ENCODE results near the gene CSMD2.

CSMD2 gene

DNA sequence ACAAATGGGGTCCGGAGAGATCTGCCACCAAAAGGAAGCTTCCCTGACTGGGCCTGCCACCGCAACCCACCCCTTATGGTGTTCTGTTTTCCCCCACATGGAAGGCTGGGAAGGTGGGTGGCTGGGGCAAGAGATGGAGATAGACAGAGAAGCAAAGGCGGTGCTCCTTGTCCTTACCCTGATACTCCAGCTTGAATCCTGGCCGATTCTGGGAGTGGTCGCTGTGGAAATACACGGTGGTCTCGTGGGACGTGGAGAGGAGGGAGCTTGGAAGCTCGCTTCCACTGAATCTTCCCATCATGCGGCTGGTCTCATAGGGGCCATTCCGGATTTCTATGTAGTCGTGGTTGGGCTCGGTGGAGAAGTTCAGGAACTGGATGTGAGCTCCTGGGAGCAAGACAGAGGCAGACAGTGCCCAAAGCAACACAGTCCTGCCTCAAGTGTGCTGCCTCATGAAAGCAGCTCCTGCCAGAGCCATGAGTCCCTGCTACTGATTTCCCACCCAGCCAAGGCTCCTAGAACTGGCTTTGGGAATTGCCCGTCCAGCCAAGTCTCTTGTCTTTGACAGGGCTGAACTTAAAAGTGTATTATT is 554.1 kb downstream of the CSMD2 start:
- no peak overlapping the region for H3K27ac ChIP-seq (ENCODE audit: low read depth, low read length)
- no peaks in the 10 kb centered on the region for H3K36me3 ChIP-seq (ENCODE audit: control insufficient read depth in 5 of 5, insufficient read depth in 5 of 5, low read length in 5 of 5)
- H3K9ac ChIP-seq (ENCODE audit: low read length in 5 of 5), result no peak overlapping the region
- peaks cover 0 to 19% (median 3%) of the 10 kb centered on the region in 5 donors for H3K4me1 ChIP-seq (ENCODE audit: control insufficient read depth in 5 of 5, insufficient read depth in 5 of 5, low read length in 5 of 5)
- peaks cover 0 to 15% (median 14%) of the 10 kb centered on the region in 5 donors for H3K27me3 ChIP-seq (ENCODE audit: control insufficient read depth in 5 of 5, insufficient read depth in 4 of 5, low read length in 5 of 5)
- H3K4me3 ChIP-seq (ENCODE audit: low read depth in 1 of 5, low read length in 5 of 5), result no peak overlapping the region
- H3K9me3 ChIP-seq (ENCODE audit: control insufficient read depth in 5 of 5, low read length in 5 of 5), result no peaks in the 10 kb centered on the region

DNA sequence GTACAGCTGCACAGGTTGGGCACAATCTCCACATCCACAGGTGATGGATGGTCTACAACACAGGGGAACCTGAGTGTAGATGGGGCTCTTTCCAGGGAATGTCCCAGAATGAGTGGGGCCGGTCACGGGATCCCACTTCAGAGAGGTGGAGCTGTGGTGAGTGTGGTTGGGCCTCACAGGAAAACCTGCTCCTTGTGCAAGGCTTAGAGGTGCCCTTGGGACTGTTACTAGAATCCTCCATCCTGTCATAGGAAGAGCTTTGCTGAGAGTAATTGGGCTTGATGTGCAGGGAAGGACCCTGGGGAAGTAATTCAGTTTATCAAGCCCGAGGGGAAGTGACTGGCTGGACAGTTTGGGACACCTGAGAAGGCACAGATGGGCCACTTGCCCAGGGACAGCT is 554.6 kb downstream of the CSMD2 start:
- H3K9ac ChIP-seq (ENCODE audit: low read length in 5 of 5), result no peak overlapping the region
- H3K4me3 ChIP-seq (ENCODE audit: low read depth in 1 of 5, low read length in 5 of 5), result no peak overlapping the region
- H3K4me1 ChIP-seq (ENCODE audit: control insufficient read depth in 5 of 5, insufficient read depth in 5 of 5, low read length in 5 of 5), result peaks cover 0 to 25% (median 3%) of the 10 kb centered on the region in 5 donors
- no peaks in the 10 kb centered on the region for H3K9me3 ChIP-seq (ENCODE audit: control insufficient read depth in 5 of 5, low read length in 5 of 5)
- H3K36me3 ChIP-seq (ENCODE audit: control insufficient read depth in 5 of 5, insufficient read depth in 5 of 5, low read length in 5 of 5), result no peaks in the 10 kb centered on the region
- H3K27ac ChIP-seq (ENCODE audit: low read depth, low read length), result no peak overlapping the region
- H3K27me3 ChIP-seq (ENCODE audit: control insufficient read depth in 5 of 5, insufficient read depth in 4 of 5, low read length in 5 of 5), result peaks cover 0 to 12% (median 10%) of the 10 kb centered on the region in 5 donors

DNA sequence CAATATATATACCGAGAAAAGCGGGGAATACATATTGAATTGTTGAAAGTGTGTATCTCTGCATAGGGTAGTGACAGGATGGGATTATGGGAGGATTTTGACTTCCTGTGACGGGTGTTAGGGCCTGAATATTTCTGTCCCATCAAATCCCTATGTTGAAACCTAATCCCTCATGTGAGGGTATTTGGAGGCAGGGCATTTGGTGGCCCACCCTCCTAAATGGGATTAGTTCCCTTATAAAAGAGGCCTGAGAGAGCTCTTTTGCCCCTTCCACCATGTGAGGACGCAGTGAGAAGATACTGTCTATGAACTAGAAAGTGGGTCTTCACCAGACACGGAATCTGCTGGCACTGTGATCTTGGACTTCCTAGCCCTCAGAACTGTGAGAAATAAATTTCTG is 555.3 kb downstream of the CSMD2 start:
- H3K27ac ChIP-seq (ENCODE audit: low read depth, low read length), result no peak overlapping the region
- peaks cover 0 to 31% (median 3%) of the 10 kb centered on the region in 5 donors for H3K4me1 ChIP-seq (ENCODE audit: control insufficient read depth in 5 of 5, insufficient read depth in 5 of 5, low read length in 5 of 5)
- H3K27me3 ChIP-seq (ENCODE audit: control insufficient read depth in 5 of 5, insufficient read depth in 4 of 5, low read length in 5 of 5), result peaks cover 0 to 10% (median 5%) of the 10 kb centered on the region in 5 donors
- H3K9me3 ChIP-seq (ENCODE audit: control insufficient read depth in 5 of 5, low read length in 5 of 5), result no peaks in the 10 kb centered on the region
- H3K4me3 ChIP-seq (ENCODE audit: low read depth in 1 of 5, low read length in 5 of 5), result no peak overlapping the region
- H3K9ac ChIP-seq (ENCODE audit: low read length in 5 of 5), result no peak overlapping the region
- H3K36me3 ChIP-seq (ENCODE audit: control insufficient read depth in 5 of 5, insufficient read depth in 5 of 5, low read length in 5 of 5), result no peaks in the 10 kb centered on the region

DNA sequence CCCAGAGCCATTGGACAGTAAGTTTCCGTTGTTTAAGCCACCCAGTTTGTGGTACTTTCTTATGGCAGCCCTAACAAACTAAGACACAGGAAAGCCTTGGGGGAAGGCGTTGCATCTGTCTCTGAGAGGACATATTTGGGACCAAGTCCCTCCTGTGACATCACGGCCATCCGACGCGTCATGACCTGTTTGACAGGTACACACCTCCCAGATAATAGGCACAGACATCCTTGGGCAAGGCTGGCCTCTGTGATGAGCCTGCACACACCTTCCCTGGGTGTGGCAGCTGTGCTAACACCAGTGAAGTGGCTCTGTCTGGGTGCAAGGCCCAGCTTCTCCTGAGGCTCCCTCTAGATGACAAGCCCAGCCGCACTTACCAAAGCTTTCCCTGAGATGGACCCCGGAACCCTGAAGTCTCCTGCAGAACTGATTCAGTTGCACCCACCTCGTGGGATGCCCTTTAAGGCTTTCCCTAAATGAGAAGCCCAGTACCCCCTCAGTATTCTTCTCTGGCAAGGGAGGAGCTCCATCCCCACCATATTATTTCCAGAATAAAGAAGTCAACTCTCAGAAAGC is 556.1 kb downstream of the CSMD2 start:
- H3K4me3 ChIP-seq (ENCODE audit: low read depth in 1 of 5, low read length in 5 of 5), result no peak overlapping the region
- no peak overlapping the region for H3K27ac ChIP-seq (ENCODE audit: low read depth, low read length)
- peaks cover 0 to 10% (median 0%) of the 10 kb centered on the region in 5 donors for H3K27me3 ChIP-seq (ENCODE audit: control insufficient read depth in 5 of 5, insufficient read depth in 4 of 5, low read length in 5 of 5)
- H3K9me3 ChIP-seq (ENCODE audit: control insufficient read depth in 5 of 5, low read length in 5 of 5), result no peaks in the 10 kb centered on the region
- H3K9ac ChIP-seq (ENCODE audit: low read length in 5 of 5), result no peak overlapping the region
- no peaks in the 10 kb centered on the region for H3K36me3 ChIP-seq (ENCODE audit: control insufficient read depth in 5 of 5, insufficient read depth in 5 of 5, low read length in 5 of 5)
- H3K4me1 ChIP-seq (ENCODE audit: control insufficient read depth in 5 of 5, insufficient read depth in 5 of 5, low read length in 5 of 5), result peaks cover 0 to 32% (median 3%) of the 10 kb centered on the region in 5 donors

DNA sequence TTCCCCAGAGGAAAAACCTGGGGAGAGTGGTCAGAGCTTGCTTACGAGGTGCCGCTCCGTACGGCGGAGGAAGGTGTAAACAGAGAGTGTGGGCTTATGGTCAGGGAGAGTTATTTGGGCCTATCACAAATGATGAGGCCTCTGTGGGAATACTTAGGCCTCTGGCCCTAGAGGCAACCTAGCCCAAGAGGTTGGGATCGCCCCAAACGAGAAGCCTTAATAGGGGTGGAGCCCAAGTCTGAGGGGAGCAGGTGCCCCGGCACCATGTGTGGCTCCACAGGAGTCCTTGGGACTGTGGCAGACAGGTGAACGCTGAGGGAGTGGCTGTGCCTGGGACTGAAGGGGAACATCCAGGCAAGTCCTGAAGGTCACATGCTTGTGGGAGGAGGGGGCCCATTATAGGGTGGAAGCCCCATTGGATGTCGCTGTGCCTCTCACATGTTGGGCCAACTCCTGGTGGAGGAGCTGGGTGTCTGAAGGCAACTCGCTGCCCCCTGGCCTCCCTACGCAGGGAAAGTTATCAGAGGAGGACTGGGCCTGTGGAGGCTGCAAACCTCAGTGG is 557.5 kb downstream of the CSMD2 start:
- Histone ChIP-seq H3K36me3 (ENCODE audit: control insufficient read depth in 5 of 5, insufficient read depth in 5 of 5, low read length in 5 of 5) (no peaks in the 10 kb centered on the region), H3K4me1 (ENCODE audit: control insufficient read depth in 5 of 5, insufficient read depth in 5 of 5, low read length in 5 of 5) (peaks cover 0 to 32% (median 3%) of the 10 kb centered on the region in 5 donors), H3K9ac (ENCODE audit: low read length in 5 of 5) (no peak overlapping the region), H3K9me3 (ENCODE audit: control insufficient read depth in 5 of 5, low read length in 5 of 5) (no peaks in the 10 kb centered on the region), H3K4me3 (ENCODE audit: low read depth in 1 of 5, low read length in 5 of 5) (no peak overlapping the region), H3K27me3 (ENCODE audit: control insufficient read depth in 5 of 5, insufficient read depth in 4 of 5, low read length in 5 of 5) (peaks cover 0 to 3% (median 0%) of the 10 kb centered on the region in 5 donors), H3K27ac (ENCODE audit: low read depth, low read length) (no peak overlapping the region)

DNA sequence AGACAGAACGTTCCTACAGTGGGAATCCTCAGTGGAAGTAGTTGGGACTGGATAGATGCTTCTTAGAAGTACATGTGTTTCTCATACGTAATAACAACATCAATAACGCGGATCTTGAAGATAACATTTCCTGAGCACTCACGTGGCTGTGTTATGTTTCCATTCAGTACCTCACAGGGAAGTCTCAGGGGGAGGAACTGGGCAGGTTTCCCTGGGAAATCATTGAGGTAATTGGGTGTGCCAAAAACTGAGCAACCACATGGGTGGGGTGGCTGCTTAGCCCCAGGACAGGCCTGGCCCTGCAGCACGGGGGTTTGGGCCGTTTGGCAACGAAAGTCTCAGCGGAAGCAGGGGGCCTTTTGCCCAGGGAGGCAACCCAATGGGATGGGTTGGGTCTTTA is 558.8 kb downstream of the CSMD2 start:
- Histone ChIP-seq H3K27ac (ENCODE audit: low read depth, low read length) (no peak overlapping the region), H3K4me3 (ENCODE audit: low read depth in 1 of 5, low read length in 5 of 5) (no peak overlapping the region), H3K9ac (ENCODE audit: low read length in 5 of 5) (no peak overlapping the region), H3K9me3 (ENCODE audit: control insufficient read depth in 5 of 5, low read length in 5 of 5) (no peaks in the 10 kb centered on the region), H3K36me3 (ENCODE audit: control insufficient read depth in 5 of 5, insufficient read depth in 5 of 5, low read length in 5 of 5) (no peaks in the 10 kb centered on the region), H3K4me1 (ENCODE audit: control insufficient read depth in 5 of 5, insufficient read depth in 5 of 5, low read length in 5 of 5) (peaks cover 0 to 32% (median 3%) of the 10 kb centered on the region in 5 donors), H3K27me3 (ENCODE audit: control insufficient read depth in 5 of 5, insufficient read depth in 4 of 5, low read length in 5 of 5) (peaks cover 0 to 5% (median 0%) of the 10 kb centered on the region in 5 donors)

DNA sequence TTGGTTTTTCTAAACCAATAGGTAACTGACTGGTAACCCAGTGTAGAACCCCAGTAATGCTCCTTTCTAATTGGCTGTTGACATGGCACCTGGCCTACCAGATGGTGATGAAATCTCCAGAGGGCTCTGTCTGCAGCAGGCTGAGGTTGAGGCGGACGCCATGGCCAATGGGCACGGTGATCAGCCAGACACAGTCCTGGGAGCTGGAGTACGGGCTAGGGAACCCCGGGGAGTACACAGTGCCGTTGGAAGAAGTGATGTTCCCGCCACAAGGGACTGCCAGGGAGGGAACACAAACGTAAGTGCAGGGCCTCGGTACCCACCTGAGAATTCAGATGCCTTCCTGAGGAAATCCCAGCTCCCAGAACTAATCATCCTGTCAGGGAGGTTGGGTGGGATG is 562.8 kb downstream of the CSMD2 start:
- no peak overlapping the region for H3K4me3 ChIP-seq (ENCODE audit: low read depth in 1 of 5, low read length in 5 of 5)
- peaks cover 0 to 5% (median 2%) of the 10 kb centered on the region in 5 donors for H3K27me3 ChIP-seq (ENCODE audit: control insufficient read depth in 5 of 5, insufficient read depth in 4 of 5, low read length in 5 of 5)
- no peak overlapping the region for H3K9ac ChIP-seq (ENCODE audit: low read length in 5 of 5)
- peaks cover 0 to 23% (median 3%) of the 10 kb centered on the region in 5 donors for H3K4me1 ChIP-seq (ENCODE audit: control insufficient read depth in 5 of 5, insufficient read depth in 5 of 5, low read length in 5 of 5)
- H3K36me3 ChIP-seq (ENCODE audit: control insufficient read depth in 5 of 5, insufficient read depth in 5 of 5, low read length in 5 of 5), result no peaks in the 10 kb centered on the region
- no peaks in the 10 kb centered on the region for H3K9me3 ChIP-seq (ENCODE audit: control insufficient read depth in 5 of 5, low read length in 5 of 5)
- no peak overlapping the region for H3K27ac ChIP-seq (ENCODE audit: low read depth, low read length)

DNA sequence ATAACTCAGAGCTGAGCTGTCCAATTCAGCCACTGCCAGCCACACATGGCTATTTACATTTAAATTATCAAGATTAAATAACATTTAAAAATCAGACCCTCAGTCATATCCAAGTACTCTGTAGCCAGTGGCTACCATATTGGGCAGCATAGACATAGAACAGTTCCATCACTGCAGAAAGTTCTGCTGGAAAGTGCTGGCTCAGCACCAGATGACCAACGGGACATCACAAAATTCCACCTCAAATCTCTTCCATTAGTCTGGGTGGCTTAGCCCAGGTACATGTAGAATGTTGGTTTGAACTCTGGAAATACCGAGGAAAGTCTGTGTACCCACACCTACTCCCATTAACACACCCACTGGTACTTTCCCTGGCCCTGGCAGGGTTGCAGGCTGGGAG is 563.3 kb downstream of the CSMD2 start:
- Histone ChIP-seq H3K36me3 (ENCODE audit: control insufficient read depth in 5 of 5, insufficient read depth in 5 of 5, low read length in 5 of 5) (no peaks in the 10 kb centered on the region), H3K4me1 (ENCODE audit: control insufficient read depth in 5 of 5, insufficient read depth in 5 of 5, low read length in 5 of 5) (peaks cover 0 to 21% (median 3%) of the 10 kb centered on the region in 5 donors), H3K27me3 (ENCODE audit: control insufficient read depth in 5 of 5, insufficient read depth in 4 of 5, low read length in 5 of 5) (peaks cover 0 to 5% (median 2%) of the 10 kb centered on the region in 5 donors), H3K4me3 (ENCODE audit: low read depth in 1 of 5, low read length in 5 of 5) (no peak overlapping the region), H3K27ac (ENCODE audit: low read depth, low read length) (no peak overlapping the region), H3K9me3 (ENCODE audit: control insufficient read depth in 5 of 5, low read length in 5 of 5) (no peaks in the 10 kb centered on the region), H3K9ac (ENCODE audit: low read length in 5 of 5) (no peak overlapping the region)

DNA sequence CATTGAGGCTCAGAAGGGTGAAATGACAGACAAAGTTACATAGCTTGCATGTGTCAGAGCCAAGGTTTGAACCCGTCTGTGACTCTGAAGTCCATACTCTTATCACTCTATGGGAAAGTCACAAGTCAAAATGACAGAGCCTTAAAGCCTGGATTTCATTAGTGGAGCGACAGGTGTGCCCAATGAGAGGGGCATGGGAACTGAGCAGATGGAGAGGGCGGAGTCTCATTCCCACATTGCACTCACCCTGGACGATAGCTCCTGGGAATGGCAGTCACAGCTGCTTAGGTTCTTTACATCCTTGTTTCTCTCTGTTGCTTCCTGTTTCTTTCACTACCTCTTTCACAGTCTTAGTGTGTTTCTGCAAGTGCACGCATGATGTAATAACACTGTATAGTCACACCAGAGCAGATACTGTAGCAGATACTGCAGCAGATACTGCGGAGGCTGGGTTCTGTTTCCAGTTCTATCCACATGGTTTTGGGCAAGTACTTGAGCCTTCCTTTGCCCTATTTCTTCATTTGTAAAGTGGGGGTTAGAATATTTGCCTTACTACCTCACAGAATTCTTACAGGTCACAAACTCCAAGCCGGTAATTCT is 565.4 kb downstream of the CSMD2 start:
- H3K9me3 ChIP-seq (ENCODE audit: control insufficient read depth in 5 of 5, low read length in 5 of 5), result no peaks in the 10 kb centered on the region
- H3K4me1 ChIP-seq (ENCODE audit: control insufficient read depth in 5 of 5, insufficient read depth in 5 of 5, low read length in 5 of 5), result no peaks in the 10 kb centered on the region
- H3K9ac ChIP-seq (ENCODE audit: low read length in 5 of 5), result no peak overlapping the region
- H3K4me3 ChIP-seq (ENCODE audit: low read depth in 1 of 5, low read length in 5 of 5), result no peak overlapping the region
- no peak overlapping the region for H3K27ac ChIP-seq (ENCODE audit: low read depth, low read length)
- no peaks in the 10 kb centered on the region for H3K36me3 ChIP-seq (ENCODE audit: control insufficient read depth in 5 of 5, insufficient read depth in 5 of 5, low read length in 5 of 5)
- H3K27me3 ChIP-seq (ENCODE audit: control insufficient read depth in 5 of 5, insufficient read depth in 4 of 5, low read length in 5 of 5), result peaks cover 0 to 7% (median 2%) of the 10 kb centered on the region in 5 donors

DNA sequence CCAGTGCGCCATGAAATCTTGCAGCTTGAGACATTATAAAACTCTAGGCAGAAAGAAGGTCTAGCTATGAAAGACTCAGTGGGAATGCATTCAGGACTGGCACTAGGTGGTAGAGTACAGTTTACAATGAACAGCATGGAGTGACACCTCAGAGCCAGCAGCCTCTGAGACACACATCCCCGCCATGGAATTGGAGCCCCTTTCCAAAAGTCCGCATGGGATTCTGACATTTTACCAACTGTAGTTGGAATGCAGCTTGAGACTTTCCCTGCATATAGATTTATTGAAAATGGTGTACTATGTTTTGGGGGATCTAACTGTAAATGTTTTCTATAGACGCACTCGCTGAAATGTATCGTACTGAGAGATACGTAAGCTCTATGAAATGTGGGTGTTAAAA is 576.3 kb downstream of the CSMD2 start:
- H3K9me3 ChIP-seq (ENCODE audit: control insufficient read depth in 5 of 5, low read length in 5 of 5), result no peaks in the 10 kb centered on the region

More for the DNA sequence above, 576.3 kb downstream of the CSMD2 start:
- H3K4me3 ChIP-seq (ENCODE audit: low read depth in 1 of 5, low read length in 5 of 5), result no peak overlapping the region
- no peak overlapping the region for H3K9ac ChIP-seq (ENCODE audit: low read length in 5 of 5)
- H3K27ac ChIP-seq (ENCODE audit: low read depth, low read length), result no peak overlapping the region
- peaks cover 0 to 4% (median 0%) of the 10 kb centered on the region in 5 donors for H3K27me3 ChIP-seq (ENCODE audit: control insufficient read depth in 5 of 5, insufficient read depth in 4 of 5, low read length in 5 of 5)
- no peaks in the 10 kb centered on the region for H3K4me1 ChIP-seq (ENCODE audit: control insufficient read depth in 5 of 5, insufficient read depth in 5 of 5, low read length in 5 of 5)
- no peaks in the 10 kb centered on the region for H3K36me3 ChIP-seq (ENCODE audit: control insufficient read depth in 5 of 5, insufficient read depth in 5 of 5, low read length in 5 of 5)

All from subcutaneous abdominal adipose tissue (tissue), 5 donors.